GM23338 (cell line): ENCODE results near the gene NCKAP5.

Experiments
- EZH2 ChIP-seq: fragments of 200-600 bp; sonication (generic); IDR thresholded peaks from one replicate; pipeline ENCODE4 v1.8.0; 2017; ENCODE audit warnings: antibody characterized with exemption, mild to moderate bottlenecking, low read depth; ENCODE audit not compliant: unreplicated experiment
- EZH2phosphoT487 ChIP-seq: fragments of 200-600 bp; sonication (generic); IDR thresholded peaks from one replicate; pipeline ENCODE4 v1.8.1; 2018; ENCODE audit warnings: antibody characterized with exemption; ENCODE audit not compliant: unreplicated experiment
- POLR2AphosphoS5 ChIP-seq: IDR thresholded peaks from 2 replicates; pipeline ENCODE4 v1.6.1; 2016; ENCODE audit warnings: antibody characterized with exemption, low read depth
- STAT1 ChIP-seq: IDR thresholded peaks from one replicate; pipeline ENCODE4 v1.6.1; 2016; ENCODE audit warnings: antibody characterized with exemption; ENCODE audit not compliant: unreplicated experiment
- TF ChIP-seq, protein P1 (sequence below): IDR thresholded peaks from one replicate; pipeline ENCODE4 v1.6.1; 2018; ENCODE audit warnings: antibody characterized with exemption; ENCODE audit not compliant: unreplicated experiment
- TF ChIP-seq, protein P2 (sequence below), 2 experiments: fragments of 200-600 bp in 1 of 2; sonication (generic) in 1 of 2; conservative IDR thresholded peaks; 2 replicates each; pipeline versions ENCODE4 v1.5.1 to v1.6.1; 2016 to 2017; ENCODE audit warnings: antibody characterized with exemption in 2 of 2, low read depth in 2 of 2, mild to moderate bottlenecking in 2 of 2, moderate library complexity in 1 of 2

DNA sequence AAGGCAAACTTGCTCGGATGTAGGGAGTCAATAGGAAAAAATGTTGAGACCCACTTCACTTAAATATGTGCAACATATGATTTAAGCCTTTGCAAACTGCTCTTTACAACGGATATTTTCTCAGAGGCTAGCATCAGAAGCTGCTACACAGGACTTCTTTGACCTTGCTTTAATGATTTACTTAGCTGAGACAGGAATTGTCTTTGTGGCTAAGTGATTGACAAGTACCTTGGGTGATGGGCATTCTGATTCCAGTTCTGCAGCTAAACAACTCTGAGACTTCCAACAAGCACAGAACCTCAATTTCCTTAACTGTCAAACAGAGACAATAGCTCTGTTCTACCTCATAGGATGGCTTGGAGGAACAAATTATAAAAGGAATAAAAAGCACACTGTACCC, 150.2 kb downstream of the NCKAP5 start:
- TF ChIP-seq, protein P1, sequence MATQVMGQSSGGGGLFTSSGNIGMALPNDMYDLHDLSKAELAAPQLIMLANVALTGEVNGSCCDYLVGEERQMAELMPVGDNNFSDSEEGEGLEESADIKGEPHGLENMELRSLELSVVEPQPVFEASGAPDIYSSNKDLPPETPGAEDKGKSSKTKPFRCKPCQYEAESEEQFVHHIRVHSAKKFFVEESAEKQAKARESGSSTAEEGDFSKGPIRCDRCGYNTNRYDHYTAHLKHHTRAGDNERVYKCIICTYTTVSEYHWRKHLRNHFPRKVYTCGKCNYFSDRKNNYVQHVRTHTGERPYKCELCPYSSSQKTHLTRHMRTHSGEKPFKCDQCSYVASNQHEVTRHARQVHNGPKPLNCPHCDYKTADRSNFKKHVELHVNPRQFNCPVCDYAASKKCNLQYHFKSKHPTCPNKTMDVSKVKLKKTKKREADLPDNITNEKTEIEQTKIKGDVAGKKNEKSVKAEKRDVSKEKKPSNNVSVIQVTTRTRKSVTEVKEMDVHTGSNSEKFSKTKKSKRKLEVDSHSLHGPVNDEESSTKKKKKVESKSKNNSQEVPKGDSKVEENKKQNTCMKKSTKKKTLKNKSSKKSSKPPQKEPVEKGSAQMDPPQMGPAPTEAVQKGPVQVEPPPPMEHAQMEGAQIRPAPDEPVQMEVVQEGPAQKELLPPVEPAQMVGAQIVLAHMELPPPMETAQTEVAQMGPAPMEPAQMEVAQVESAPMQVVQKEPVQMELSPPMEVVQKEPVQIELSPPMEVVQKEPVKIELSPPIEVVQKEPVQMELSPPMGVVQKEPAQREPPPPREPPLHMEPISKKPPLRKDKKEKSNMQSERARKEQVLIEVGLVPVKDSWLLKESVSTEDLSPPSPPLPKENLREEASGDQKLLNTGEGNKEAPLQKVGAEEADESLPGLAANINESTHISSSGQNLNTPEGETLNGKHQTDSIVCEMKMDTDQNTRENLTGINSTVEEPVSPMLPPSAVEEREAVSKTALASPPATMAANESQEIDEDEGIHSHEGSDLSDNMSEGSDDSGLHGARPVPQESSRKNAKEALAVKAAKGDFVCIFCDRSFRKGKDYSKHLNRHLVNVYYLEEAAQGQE = no peak
- TF ChIP-seq, protein P2, sequence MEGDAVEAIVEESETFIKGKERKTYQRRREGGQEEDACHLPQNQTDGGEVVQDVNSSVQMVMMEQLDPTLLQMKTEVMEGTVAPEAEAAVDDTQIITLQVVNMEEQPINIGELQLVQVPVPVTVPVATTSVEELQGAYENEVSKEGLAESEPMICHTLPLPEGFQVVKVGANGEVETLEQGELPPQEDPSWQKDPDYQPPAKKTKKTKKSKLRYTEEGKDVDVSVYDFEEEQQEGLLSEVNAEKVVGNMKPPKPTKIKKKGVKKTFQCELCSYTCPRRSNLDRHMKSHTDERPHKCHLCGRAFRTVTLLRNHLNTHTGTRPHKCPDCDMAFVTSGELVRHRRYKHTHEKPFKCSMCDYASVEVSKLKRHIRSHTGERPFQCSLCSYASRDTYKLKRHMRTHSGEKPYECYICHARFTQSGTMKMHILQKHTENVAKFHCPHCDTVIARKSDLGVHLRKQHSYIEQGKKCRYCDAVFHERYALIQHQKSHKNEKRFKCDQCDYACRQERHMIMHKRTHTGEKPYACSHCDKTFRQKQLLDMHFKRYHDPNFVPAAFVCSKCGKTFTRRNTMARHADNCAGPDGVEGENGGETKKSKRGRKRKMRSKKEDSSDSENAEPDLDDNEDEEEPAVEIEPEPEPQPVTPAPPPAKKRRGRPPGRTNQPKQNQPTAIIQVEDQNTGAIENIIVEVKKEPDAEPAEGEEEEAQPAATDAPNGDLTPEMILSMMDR (conservative IDR thresholded peaks at IDR 0.05; ENCODE audit: low read depth in 2 of 2) = no peak
- TF ChIP-seq EZH2 (no peak), STAT1 (no peak), POLR2AphosphoS5 (no peak), EZH2phosphoT487 (no peak)
